Neural cell (in vitro differentiated cells): ENCODE results near the gene PLCL1.

ENCODE experiments used
- EP300 ChIP-seq: fragments of 450-650 bp; conservative IDR thresholded peaks from 2 replicates; pipeline ENCODE4 v1.6.1; 2014; ENCODE audit warnings: antibody characterized with exemption, mild to moderate bottlenecking, moderate library complexity; ENCODE audit not compliant: poor library complexity, severe bottlenecking
- MXI1 ChIP-seq: fragments of 450-650 bp; conservative IDR thresholded peaks from 2 replicates; pipeline ENCODE4 v1.6.1; 2014; ENCODE audit warnings: antibody characterized with exemption, mild to moderate bottlenecking; ENCODE audit not compliant: poor library complexity, severe bottlenecking
- POLR2AphosphoS5 ChIP-seq: IDR thresholded peaks from 2 replicates; pipeline ENCODE4 v1.6.1; 2012
- SMC3 ChIP-seq: fragments of 450-650 bp; conservative IDR thresholded peaks from 2 replicates; pipeline ENCODE4 v1.6.1; 2014; ENCODE audit warnings: antibody characterized with exemption, mild to moderate bottlenecking, moderate library complexity; ENCODE audit not compliant: poor library complexity
- TF ChIP-seq, protein P1 (sequence below): fragments of 450-650 bp; IDR thresholded peaks from 2 replicates; pipeline ENCODE4 v1.5.1; 2014; ENCODE audit warnings: antibody characterized with exemption, mild to moderate bottlenecking, moderate library complexity; ENCODE audit not compliant: poor library complexity, severe bottlenecking
- TF ChIP-seq, protein P2 (sequence below): IDR thresholded peaks from 2 replicates; pipeline ENCODE4 v1.6.1; 2012; ENCODE audit warnings: borderline replicate concordance

DNA sequence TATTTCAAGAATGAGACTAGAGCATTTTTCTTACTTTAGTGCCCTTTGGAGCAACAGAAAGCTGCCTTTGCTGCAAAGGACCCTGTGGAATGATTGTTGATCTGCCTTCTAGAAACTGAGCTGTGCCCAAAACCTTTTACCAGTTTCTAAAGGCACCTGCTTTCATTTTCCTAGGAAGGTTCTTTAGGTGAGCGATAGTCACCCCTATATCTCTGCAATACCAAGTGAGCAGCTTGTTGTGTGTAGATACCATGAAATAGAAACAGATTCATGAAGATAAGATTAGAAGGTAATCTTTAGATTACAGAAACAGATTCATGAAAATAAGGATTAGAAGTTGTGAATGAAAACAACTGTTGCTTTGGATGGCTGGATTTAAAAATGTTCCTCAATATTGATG lies 202.3 kb downstream of the PLCL1 start:
- TF ChIP-seq, protein P1, sequence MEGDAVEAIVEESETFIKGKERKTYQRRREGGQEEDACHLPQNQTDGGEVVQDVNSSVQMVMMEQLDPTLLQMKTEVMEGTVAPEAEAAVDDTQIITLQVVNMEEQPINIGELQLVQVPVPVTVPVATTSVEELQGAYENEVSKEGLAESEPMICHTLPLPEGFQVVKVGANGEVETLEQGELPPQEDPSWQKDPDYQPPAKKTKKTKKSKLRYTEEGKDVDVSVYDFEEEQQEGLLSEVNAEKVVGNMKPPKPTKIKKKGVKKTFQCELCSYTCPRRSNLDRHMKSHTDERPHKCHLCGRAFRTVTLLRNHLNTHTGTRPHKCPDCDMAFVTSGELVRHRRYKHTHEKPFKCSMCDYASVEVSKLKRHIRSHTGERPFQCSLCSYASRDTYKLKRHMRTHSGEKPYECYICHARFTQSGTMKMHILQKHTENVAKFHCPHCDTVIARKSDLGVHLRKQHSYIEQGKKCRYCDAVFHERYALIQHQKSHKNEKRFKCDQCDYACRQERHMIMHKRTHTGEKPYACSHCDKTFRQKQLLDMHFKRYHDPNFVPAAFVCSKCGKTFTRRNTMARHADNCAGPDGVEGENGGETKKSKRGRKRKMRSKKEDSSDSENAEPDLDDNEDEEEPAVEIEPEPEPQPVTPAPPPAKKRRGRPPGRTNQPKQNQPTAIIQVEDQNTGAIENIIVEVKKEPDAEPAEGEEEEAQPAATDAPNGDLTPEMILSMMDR: no peak
- TF ChIP-seq SMC3 (no peak), EP300 (no peak), MXI1 (no peak), POLR2AphosphoS5 (no peak)
- TF ChIP-seq, protein P2, sequence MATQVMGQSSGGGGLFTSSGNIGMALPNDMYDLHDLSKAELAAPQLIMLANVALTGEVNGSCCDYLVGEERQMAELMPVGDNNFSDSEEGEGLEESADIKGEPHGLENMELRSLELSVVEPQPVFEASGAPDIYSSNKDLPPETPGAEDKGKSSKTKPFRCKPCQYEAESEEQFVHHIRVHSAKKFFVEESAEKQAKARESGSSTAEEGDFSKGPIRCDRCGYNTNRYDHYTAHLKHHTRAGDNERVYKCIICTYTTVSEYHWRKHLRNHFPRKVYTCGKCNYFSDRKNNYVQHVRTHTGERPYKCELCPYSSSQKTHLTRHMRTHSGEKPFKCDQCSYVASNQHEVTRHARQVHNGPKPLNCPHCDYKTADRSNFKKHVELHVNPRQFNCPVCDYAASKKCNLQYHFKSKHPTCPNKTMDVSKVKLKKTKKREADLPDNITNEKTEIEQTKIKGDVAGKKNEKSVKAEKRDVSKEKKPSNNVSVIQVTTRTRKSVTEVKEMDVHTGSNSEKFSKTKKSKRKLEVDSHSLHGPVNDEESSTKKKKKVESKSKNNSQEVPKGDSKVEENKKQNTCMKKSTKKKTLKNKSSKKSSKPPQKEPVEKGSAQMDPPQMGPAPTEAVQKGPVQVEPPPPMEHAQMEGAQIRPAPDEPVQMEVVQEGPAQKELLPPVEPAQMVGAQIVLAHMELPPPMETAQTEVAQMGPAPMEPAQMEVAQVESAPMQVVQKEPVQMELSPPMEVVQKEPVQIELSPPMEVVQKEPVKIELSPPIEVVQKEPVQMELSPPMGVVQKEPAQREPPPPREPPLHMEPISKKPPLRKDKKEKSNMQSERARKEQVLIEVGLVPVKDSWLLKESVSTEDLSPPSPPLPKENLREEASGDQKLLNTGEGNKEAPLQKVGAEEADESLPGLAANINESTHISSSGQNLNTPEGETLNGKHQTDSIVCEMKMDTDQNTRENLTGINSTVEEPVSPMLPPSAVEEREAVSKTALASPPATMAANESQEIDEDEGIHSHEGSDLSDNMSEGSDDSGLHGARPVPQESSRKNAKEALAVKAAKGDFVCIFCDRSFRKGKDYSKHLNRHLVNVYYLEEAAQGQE: no peak
